Lower lobe of right lung (tissue), 2 donors: ENCODE results near the gene RFX1. TPM values are rescaled to one million over a fixed set of nuclear protein-coding genes. Genes with fewer than 3 reads are reported as not detected.
"Not testable (repeated sequence)": the region's sequence is repeated elsewhere in the genome, so short reads cannot be mapped to it uniquely, and the experiment has no call there.

Experiments
- ATAC-seq, 2 donors: fragments of 200-7000 bp; cut with Tn5 transposase; one replicate each; pipeline ENCODE4 v1.9.1; 2020 to 2022; ENCODE audit warnings: mild to moderate bottlenecking in 2 of 2, moderate library complexity in 2 of 2
- DNase-seq: peaks from one replicate; pipeline ENCODE4 v3.0.0-alpha.2; 2020
- H3K27ac ChIP-seq: fragments of 200-600 bp; one replicate; pipeline ENCODE4 v1.8.0; 2022
- H3K27me3 ChIP-seq: fragments of 200-600 bp; one replicate; pipeline ENCODE4 v1.8.0; 2022; ENCODE audit warnings: low read depth
- H3K36me3 ChIP-seq: fragments of 200-600 bp; one replicate; pipeline ENCODE4 v1.8.0; 2022; ENCODE audit warnings: mild to moderate bottlenecking
- H3K4me1 ChIP-seq: fragments of 200-600 bp; one replicate; pipeline ENCODE4 v1.8.0; 2022
- H3K4me3 ChIP-seq: fragments of 200-600 bp; one replicate; pipeline ENCODE4 v1.8.0; 2022; ENCODE audit warnings: mild to moderate bottlenecking
- H3K9me3 ChIP-seq: fragments of 200-600 bp; one replicate; pipeline ENCODE4 v1.8.0; 2022
- intact Hi-C: fragments of 100-400 bp; cut with DNase I; formaldehyde crosslinking; loops from one replicate; pipeline ENCODE4 v1.11.0; 2022
- total RNA-seq: library from RNA; stranded (reverse); fragmentation: NEBNext Ultra II Directional; extraction: Animal tissue kit (Norgen Biotek cat#: 25700); gene quantifications from one replicate; pipeline ENCODE4 v1.2.1, GENCODE V29; 2021
- TF ChIP-seq, protein P1 (sequence below): fragments of 200-600 bp; IDR thresholded peaks from one replicate; pipeline ENCODE4 v1.8.0; 2022; ENCODE audit warnings: antibody characterized with exemption, mild to moderate bottlenecking
- donor health status: DM: no; HTN: yes; CAD: no; lungs with severe emphysema.

Gene RFX1
- total RNA-seq, 1 donor from 2014 or later: 17.8 TPM

DNA sequence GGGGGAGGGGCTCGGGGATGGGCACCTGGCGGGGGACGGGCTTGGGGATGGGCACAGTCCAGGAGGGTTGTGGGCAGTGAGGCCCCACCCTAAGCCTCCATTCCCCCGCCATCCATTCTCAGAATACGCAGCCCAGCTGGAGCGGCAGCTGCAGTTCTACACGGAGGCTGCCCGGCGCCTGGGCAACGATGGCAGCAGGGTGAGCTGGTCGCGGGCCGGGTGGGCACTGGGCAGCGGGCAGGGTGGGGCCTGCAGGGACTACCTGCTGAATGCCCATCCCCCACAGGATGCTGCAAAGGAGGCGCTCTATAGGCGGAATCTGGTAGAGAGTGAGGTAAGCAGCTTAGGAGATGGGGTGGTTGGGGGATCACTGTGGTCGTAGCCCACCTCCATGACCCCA, 76.2 kb downstream of the RFX1 start:
- H3K4me3 ChIP-seq: no peak overlapping the region
- H3K4me1 ChIP-seq: peaks cover 11% of the 10 kb centered on the region
- H3K9me3 ChIP-seq: no peaks in the 10 kb centered on the region
- peaks cover 48% of the 10 kb centered on the region for H3K36me3 ChIP-seq
- DNase-seq: no peak
- no peak for ATAC-seq
- TF ChIP-seq, protein P1, sequence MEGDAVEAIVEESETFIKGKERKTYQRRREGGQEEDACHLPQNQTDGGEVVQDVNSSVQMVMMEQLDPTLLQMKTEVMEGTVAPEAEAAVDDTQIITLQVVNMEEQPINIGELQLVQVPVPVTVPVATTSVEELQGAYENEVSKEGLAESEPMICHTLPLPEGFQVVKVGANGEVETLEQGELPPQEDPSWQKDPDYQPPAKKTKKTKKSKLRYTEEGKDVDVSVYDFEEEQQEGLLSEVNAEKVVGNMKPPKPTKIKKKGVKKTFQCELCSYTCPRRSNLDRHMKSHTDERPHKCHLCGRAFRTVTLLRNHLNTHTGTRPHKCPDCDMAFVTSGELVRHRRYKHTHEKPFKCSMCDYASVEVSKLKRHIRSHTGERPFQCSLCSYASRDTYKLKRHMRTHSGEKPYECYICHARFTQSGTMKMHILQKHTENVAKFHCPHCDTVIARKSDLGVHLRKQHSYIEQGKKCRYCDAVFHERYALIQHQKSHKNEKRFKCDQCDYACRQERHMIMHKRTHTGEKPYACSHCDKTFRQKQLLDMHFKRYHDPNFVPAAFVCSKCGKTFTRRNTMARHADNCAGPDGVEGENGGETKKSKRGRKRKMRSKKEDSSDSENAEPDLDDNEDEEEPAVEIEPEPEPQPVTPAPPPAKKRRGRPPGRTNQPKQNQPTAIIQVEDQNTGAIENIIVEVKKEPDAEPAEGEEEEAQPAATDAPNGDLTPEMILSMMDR: no peak
- intact Hi-C loops: no loop called here
- H3K27me3 ChIP-seq: no peaks in the 10 kb centered on the region
- H3K27ac ChIP-seq: no peak overlapping the region

DNA sequence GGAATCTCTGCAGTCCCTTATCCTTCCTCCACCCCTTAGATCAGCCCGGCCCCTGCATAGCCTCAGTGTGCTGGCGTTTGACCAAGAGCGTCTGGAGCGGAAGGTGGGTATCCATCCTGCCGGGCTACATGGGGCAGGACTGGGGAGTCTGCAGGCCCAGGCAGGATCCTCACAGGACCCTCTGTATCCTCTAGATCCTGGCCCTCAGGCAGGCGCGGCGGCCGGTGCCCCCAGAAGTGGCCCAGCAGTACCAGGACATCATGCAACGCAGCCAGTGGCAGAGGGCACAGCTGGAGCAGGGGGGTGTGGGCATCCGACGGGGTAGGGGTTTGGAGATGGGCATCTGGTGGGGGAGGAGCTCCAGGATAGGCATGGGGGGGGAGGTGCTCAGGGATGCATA, 76.8 kb downstream of the RFX1 start:
- no peak overlapping the region for H3K4me3 ChIP-seq
- H3K36me3 ChIP-seq: peaks cover 53% of the 10 kb centered on the region
- no peaks in the 10 kb centered on the region for H3K27me3 ChIP-seq
- H3K4me1 ChIP-seq: peaks cover 11% of the 10 kb centered on the region
- ATAC-seq (no peak), DNase-seq (no peak)
- TF ChIP-seq, protein P1: no peak
- intact Hi-C loops: no loop called here
- no peaks in the 10 kb centered on the region for H3K9me3 ChIP-seq
- H3K27ac ChIP-seq: no peak overlapping the region

DNA sequence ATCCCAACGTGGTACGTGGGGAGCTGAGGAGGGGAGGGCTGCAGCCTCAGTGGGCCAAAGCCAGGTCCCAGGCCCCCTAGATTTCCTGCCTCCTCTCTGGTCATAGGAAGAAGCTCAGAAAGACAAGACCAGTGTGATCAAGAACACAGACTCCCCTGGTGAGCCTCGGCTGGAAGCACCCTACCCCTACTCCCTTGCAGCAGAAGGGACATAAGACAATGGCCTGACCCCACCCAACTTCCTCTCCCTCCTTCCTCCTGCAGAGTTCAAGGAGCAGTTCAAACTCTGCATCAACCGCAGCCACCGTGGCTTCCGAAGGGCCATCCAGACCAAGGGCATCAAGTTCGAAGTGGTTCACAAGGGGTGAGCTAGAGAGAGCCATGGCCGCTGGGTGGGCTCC, 79.4 kb downstream of the RFX1 start:
- Histone ChIP-seq H3K4me3 (no peak overlapping the region), H3K27me3 (no peaks in the 10 kb centered on the region), H3K36me3 (peaks cover 76% of the 10 kb centered on the region), H3K27ac (peak overlapping the region; percentile 77), H3K4me1 (peaks cover 11% of the 10 kb centered on the region), H3K9me3 (no peaks in the 10 kb centered on the region)
- no peak for DNase-seq
- intact Hi-C loops: no loop called here
- TF ChIP-seq, protein P1: no peak
- peak in 1 of 2 donors; percentile 29 for ATAC-seq

DNA sequence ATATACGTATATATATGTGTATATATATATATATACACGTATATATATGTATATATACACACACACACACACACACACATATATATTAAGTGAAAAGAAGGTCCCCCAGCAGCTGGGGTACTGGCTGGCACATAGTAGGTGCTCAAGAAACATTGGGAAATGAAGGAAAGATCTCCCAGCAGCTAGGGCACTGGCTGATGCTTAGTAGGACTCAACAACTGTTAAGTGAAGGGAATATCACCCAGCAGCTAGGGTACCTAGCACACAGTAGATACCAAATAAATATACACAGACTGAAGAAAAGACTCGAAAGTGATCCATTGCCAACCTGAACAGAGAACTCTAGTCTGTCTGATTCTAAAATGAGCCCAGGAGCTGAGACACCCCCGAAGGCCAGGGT, 80.1 kb downstream of the RFX1 start:
- H3K4me1 ChIP-seq: peaks cover 11% of the 10 kb centered on the region
- H3K4me3 ChIP-seq: no peak overlapping the region
- DNase-seq (no peak), ATAC-seq (no peak)
- no peaks in the 10 kb centered on the region for H3K27me3 ChIP-seq
- peaks cover 78% of the 10 kb centered on the region for H3K36me3 ChIP-seq
- intact Hi-C loops: no loop called here
- peak overlapping the region; percentile 77 for H3K27ac ChIP-seq
- TF ChIP-seq, protein P1: no peak
- no peaks in the 10 kb centered on the region for H3K9me3 ChIP-seq

DNA sequence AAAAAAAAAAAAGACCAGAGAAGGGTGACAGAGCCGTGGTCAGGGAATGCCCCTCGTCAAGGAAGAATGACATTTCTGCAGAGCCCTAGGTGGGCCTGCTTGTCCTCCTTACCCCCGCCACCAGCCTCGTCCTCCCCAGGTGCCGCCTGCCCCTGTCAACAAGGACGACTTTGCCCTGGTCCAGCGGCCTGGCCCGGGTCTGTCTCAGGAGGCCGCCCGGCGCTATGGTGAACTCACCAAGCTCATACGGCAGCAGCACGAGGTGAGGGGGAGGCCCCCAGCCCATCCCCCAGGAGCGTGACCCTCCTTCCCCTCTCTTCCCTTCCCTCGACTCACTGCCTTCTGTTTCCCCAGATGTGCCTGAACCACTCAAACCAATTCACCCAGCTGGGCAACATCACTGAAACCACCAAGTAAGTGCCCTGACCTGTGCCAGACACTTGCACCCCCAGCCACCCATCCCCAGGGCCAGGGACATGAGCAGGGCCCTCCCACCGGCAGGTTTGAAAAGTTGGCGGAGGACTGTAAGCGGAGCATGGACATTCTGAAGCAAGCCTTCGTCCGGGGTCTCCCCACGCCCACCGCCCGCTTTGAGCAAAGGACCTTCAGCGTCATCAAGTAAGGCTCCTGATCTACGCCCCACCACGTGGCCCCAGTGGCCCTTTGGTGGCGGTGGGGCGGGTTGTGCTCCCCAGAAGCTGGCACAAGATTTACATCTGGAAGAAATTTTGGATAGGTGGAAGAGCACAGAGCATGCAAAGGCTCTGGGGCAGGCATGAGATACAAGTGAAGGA, 82.7 kb downstream of the RFX1 start:
- ATAC-seq (no peak), DNase-seq (no peak)
- Histone ChIP-seq H3K4me1 (peaks cover 11% of the 10 kb centered on the region), H3K27ac (no peak overlapping the region), H3K36me3 (peaks cover 91% of the 10 kb centered on the region), H3K4me3 (no peak overlapping the region), H3K9me3 (no peaks in the 10 kb centered on the region), H3K27me3 (no peaks in the 10 kb centered on the region)
- TF ChIP-seq, protein P1: no peak
- intact Hi-C loops: no loop called here

DNA sequence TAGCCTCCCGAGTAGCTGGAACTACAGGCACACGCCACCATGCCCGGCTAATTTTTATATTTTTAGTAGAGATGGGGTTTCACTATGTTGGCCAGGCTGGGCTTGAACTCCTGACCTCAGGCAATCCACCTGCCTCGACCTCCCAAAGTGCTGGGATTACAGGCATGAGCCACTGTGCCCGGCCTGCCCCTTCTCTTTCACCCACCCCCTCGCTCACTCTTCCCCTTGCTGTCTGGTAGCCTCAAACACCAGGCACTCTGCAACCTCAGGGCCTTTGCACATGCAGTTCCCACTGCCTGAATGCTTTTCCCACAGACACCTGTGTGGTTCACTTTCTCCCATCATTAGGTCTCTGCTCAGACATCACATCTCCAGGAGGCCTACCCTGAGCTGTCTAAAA, 84.0 kb downstream of the RFX1 start:
- DNase-seq, intact Hi-C loops, H3K9me3 ChIP-seq, H3K27ac ChIP-seq, H3K4me3 ChIP-seq, H3K27me3 ChIP-seq, ATAC-seq: not testable (repeated sequence)
- Histone ChIP-seq H3K36me3 (peaks cover 89% of the 10 kb centered on the region), H3K4me1 (peaks cover 20% of the 10 kb centered on the region)
